GM13977 (cell line): Measurements from ENCODE around the gene RFC2.
A peak's percentile ranks its signal among the peaks of the same experiment; 100 is the strongest.

ENCODE experiments used
- DNase-seq: peaks from one replicate; pipeline ENCODE4 v3.0.0; 2012; ENCODE audit warnings: low spot score
- CTCF ChIP-seq: IDR thresholded peaks from 2 replicates; pipeline ENCODE4 v1.5.1; 2012; ENCODE audit warnings: mild to moderate bottlenecking, control low read depth; ENCODE audit not compliant: insufficient read depth; ENCODE audit errors: extremely low read depth, missing control alignments
- in situ Hi-C: fragments of 300-500 bp; cut with MboI; formaldehyde crosslinking; loops from one replicate; pipeline ENCODE4 v1.12.0; 2022; ENCODE audit warnings: low sequenced_read_pairs, low pct_unique_long_range_greater_than_20kb, mixed read lengths, inconsistent platforms; ENCODE audit not compliant: unreplicated experiment

Gene RFC2

GRCh38 chr7:74235518-74236268 is 18.5 kb downstream of the RFC2 start:
- no peak for TF ChIP-seq CTCF
- DNase-seq = no peak
- in situ Hi-C loops = no loop called here

GRCh38 chr7:74233655-74234285 is 20.4 kb downstream of the RFC2 start:
- in situ Hi-C loops = no loop called here
- no peak for DNase-seq
- TF ChIP-seq CTCF = no peak

GRCh38 chr7:74231232-74231590 is 23.0 kb downstream of the RFC2 start:
- in situ Hi-C loops = no loop called here
- no peak for TF ChIP-seq CTCF
- DNase-seq = peak; percentile 73

- in situ Hi-C loops = no loop called here
- TF ChIP-seq CTCF = no peak
- DNase-seq = peak; percentile 37
Observed at GRCh38 chr7:74230446-74231231, 23.6 kb downstream of the RFC2 start.

GRCh38 chr7:74228951-74229900 is 25.0 kb downstream of the RFC2 start:
- no peak for DNase-seq
- in situ Hi-C loops = no loop called here
- no peak for TF ChIP-seq CTCF

GRCh38 chr7:74226633-74227032 is 27.6 kb downstream of the RFC2 start:
- no peak for TF ChIP-seq CTCF
- in situ Hi-C loops = no loop called here
- DNase-seq = no peak
